Measurements from ENCODE around the gene NUP153.

GRCh38 chr6:17628873-17629272 is 77.9 kb downstream of the NUP153 start:
- no peak for TF ChIP-seq EP300 (IDR thresholded peaks at IDR 0.05)
- no peak for TF ChIP-seq CTCF (IDR thresholded peaks at IDR 0.05)
- no peak for TF ChIP-seq POLR2AphosphoS5 (IDR thresholded peaks at IDR 0.05)
- TF ChIP-seq POLR2A (IDR thresholded peaks at IDR 0.05; ENCODE audit: low read depth), result no peak

All from esophagus muscularis mucosa (tissue), 4 donors.